ENCODE measurements around the gene ABCC1.

Gene ABCC1

DNA sequence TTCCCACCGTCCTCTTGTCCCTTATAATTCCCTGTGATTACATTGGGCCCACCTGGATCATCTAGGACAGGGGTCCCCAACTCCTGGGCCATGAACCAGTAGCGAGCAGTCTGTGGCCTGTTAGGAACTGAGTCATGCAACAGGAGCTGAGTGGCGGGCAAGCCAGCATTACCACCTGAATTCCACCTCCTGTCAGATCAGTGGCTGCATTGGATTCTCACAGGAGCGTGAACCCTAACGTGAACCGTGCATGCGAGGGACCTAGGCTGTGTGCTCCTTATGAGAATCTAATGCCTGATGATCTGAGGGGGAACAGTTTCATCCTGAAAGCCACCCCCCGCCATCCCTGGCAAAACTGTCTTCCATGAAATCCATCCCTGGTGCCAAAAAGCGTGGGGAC, 36.8 kb downstream of the ABCC1 start:
- Histone ChIP-seq H3K9ac (ENCODE audit: low read depth, low read length) (no peak overlapping the region), H2AFZ (ENCODE audit: low read depth, low read length) (no peak overlapping the region), H3K4me1 (ENCODE audit: insufficient read depth, low read length) (no peaks in the 10 kb centered on the region), H3K27ac (ENCODE audit: low read length) (no peak overlapping the region), H3K27me3 (ENCODE audit: insufficient read depth, low read length, poor library complexity) (no peaks in the 10 kb centered on the region), H3K4me3 (ENCODE audit: low read depth in 1 of 2, low read length in 2 of 2) (no peak overlapping the region), H3K9me3 (ENCODE audit: insufficient read depth, low read length, severe bottlenecking) (peaks cover 7% of the 10 kb centered on the region), H4K20me1 (ENCODE audit: insufficient read depth, low read length) (peaks cover 53% of the 10 kb centered on the region), H3K79me2 (ENCODE audit: insufficient read depth, low read length) (peaks cover 95% of the 10 kb centered on the region), H3K4me2 (ENCODE audit: insufficient read depth, low read length) (no peak overlapping the region), H3K36me3 (ENCODE audit: insufficient read depth, low read length) (peaks cover 7% of the 10 kb centered on the region)
- no peak for ATAC-seq (ENCODE audit: insufficient read depth, low read depth)
- TF ChIP-seq, protein P1, sequence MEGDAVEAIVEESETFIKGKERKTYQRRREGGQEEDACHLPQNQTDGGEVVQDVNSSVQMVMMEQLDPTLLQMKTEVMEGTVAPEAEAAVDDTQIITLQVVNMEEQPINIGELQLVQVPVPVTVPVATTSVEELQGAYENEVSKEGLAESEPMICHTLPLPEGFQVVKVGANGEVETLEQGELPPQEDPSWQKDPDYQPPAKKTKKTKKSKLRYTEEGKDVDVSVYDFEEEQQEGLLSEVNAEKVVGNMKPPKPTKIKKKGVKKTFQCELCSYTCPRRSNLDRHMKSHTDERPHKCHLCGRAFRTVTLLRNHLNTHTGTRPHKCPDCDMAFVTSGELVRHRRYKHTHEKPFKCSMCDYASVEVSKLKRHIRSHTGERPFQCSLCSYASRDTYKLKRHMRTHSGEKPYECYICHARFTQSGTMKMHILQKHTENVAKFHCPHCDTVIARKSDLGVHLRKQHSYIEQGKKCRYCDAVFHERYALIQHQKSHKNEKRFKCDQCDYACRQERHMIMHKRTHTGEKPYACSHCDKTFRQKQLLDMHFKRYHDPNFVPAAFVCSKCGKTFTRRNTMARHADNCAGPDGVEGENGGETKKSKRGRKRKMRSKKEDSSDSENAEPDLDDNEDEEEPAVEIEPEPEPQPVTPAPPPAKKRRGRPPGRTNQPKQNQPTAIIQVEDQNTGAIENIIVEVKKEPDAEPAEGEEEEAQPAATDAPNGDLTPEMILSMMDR (IDR thresholded peaks at IDR 0.05; ENCODE audit: borderline replicate concordance, extremely low read depth, low read length, poor library complexity, severe bottlenecking): no peak
- no peak for TF ChIP-seq EZH2 (IDR thresholded peaks at IDR 0.05; ENCODE audit: borderline replicate concordance, low read depth, low read length, severe bottlenecking)
- DNase-seq: no peak

DNA sequence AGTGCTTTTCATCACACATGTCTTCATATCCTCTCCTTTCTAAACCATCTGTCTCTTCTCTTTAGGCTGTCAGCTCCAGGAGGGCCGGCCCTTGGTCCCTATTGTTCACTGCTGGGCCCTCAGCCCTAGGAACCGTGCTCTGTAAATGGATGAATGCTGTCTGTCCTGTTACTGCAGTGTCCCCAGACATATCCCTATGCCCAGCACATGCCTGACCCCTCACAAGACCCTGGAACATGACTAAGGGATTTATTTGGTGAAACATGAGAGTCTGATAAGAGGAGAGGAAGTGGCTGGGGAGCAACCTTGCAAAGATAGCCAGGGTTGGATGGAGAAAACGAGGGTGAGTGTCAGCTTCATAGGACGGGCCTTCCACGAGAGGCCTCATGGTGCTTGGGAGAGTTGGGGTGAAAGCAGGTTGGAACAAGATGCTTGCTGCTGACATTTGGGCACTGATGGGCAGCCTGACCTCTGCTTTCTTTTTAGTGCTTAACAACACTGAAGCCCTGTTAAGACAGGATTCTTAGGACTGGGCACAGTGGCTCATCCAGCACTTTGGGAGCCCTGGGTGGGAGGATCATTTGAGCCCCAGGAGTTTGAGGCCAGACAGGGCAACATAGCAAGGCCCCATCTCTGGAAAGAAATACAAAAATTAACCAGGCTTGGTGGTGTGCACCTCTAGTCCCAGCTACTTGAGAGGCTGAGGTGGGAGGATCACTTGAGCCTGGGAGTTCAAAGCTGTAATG, 39.0 kb downstream of the ABCC1 start:
- Histone ChIP-seq H2AFZ (ENCODE audit: low read depth, low read length) (no peak overlapping the region), H3K27me3 (ENCODE audit: insufficient read depth, low read length, poor library complexity) (no peaks in the 10 kb centered on the region), H3K4me2 (ENCODE audit: insufficient read depth, low read length) (no peak overlapping the region), H3K36me3 (ENCODE audit: insufficient read depth, low read length) (peaks cover 19% of the 10 kb centered on the region), H3K9ac (ENCODE audit: low read depth, low read length) (no peak overlapping the region), H3K79me2 (ENCODE audit: insufficient read depth, low read length) (peaks cover 94% of the 10 kb centered on the region), H3K4me3 (ENCODE audit: low read depth in 1 of 2, low read length in 2 of 2) (no peak overlapping the region), H3K4me1 (ENCODE audit: insufficient read depth, low read length) (no peaks in the 10 kb centered on the region), H4K20me1 (ENCODE audit: insufficient read depth, low read length) (peaks cover 68% of the 10 kb centered on the region), H3K9me3 (ENCODE audit: insufficient read depth, low read length, severe bottlenecking) (no peaks in the 10 kb centered on the region), H3K27ac (ENCODE audit: low read length) (peak overlapping the region; percentile 47; the same call in 1 of the 2 replicates)
- TF ChIP-seq EZH2 (IDR thresholded peaks at IDR 0.05; ENCODE audit: borderline replicate concordance, low read depth, low read length, severe bottlenecking): no peak
- TF ChIP-seq, protein P1 (IDR thresholded peaks at IDR 0.05; ENCODE audit: borderline replicate concordance, extremely low read depth, low read length, poor library complexity, severe bottlenecking): no peak
- ATAC-seq (ENCODE audit: insufficient read depth, low read depth): no peak
- no peak for DNase-seq

DNA sequence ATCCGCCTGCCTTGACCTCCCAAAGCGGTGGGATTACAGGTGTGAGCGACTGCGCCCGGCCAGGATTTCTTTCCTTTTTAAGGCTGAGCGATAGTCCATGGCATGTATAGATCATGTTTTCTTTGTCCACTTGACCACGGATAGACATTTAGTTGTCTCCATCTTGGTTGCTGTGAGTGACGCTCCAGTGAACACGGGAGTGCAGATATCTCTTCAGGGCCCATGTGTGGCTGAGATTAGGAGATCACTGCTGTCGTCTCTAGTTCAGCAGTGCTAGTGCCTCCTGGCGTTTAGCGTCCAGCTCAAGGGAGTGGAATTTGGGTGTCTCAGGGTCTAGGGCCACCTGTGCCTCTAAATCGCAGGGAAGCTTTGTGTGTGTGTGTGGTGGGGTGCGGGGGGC, 41.5 kb downstream of the ABCC1 start:
- H3K27ac ChIP-seq (ENCODE audit: low read length): no peak overlapping the region
- H2AFZ ChIP-seq (ENCODE audit: low read depth, low read length): no peak overlapping the region
- H4K20me1 ChIP-seq (ENCODE audit: insufficient read depth, low read length): peaks cover 72% of the 10 kb centered on the region
- no peaks in the 10 kb centered on the region for H3K4me1 ChIP-seq (ENCODE audit: insufficient read depth, low read length)
- peaks cover 88% of the 10 kb centered on the region for H3K79me2 ChIP-seq (ENCODE audit: insufficient read depth, low read length)
- no peak overlapping the region for H3K4me2 ChIP-seq (ENCODE audit: insufficient read depth, low read length)
- no peak overlapping the region for H3K9ac ChIP-seq (ENCODE audit: low read depth, low read length)
- no peaks in the 10 kb centered on the region for H3K9me3 ChIP-seq (ENCODE audit: insufficient read depth, low read length, severe bottlenecking)
- no peak for DNase-seq
- H3K27me3 ChIP-seq (ENCODE audit: insufficient read depth, low read length, poor library complexity): no peaks in the 10 kb centered on the region
- TF ChIP-seq, protein P1 (IDR thresholded peaks at IDR 0.05; ENCODE audit: borderline replicate concordance, extremely low read depth, low read length, poor library complexity, severe bottlenecking): no peak
- no peak for TF ChIP-seq EZH2 (IDR thresholded peaks at IDR 0.05; ENCODE audit: borderline replicate concordance, low read depth, low read length, severe bottlenecking)
- H3K4me3 ChIP-seq (ENCODE audit: low read depth in 1 of 2, low read length in 2 of 2): no peak overlapping the region
- H3K36me3 ChIP-seq (ENCODE audit: insufficient read depth, low read length): peaks cover 31% of the 10 kb centered on the region
- ATAC-seq (ENCODE audit: insufficient read depth, low read depth): no peak

All from DND-41 (cell line).